Measurements from ENCODE around the gene THSD4.

- TF ChIP-seq POLR2AphosphoS5 (IDR thresholded peaks at IDR 0.05; ENCODE audit: borderline replicate concordance, low read depth, low read length), result no peak
- TF ChIP-seq EZH2 (IDR thresholded peaks at IDR 0.05), result no peak
Observed at GRCh38 chr15:71106802-71107500, 8.3 kb upstream of the THSD4 start.

All from SK-N-MC (cell line).